HL-60/S4 treated with phorbol 12-myristate 13-acetate at 8.2 ng/mL for 4 days and 3 days (cell line): ENCODE results near the gene SLC45A2.
"Not testable (repeated sequence)": the region's sequence is repeated elsewhere in the genome, so short reads cannot be mapped to it uniquely, and the experiment has no call there.

ENCODE experiments used
- in situ Hi-C: fragments of 300-500 bp; cut with MboI; formaldehyde crosslinking; loops from 2 replicates; pipeline ENCODE4 v1.15.0; 2022; ENCODE audit warnings: low sequenced_read_pairs

SLC45A2 gene

GRCh38 chr5:33984671-33985124 is at the start of gene SLC45A2:
Gene SLC45A2, minus strand, starts transcription at chr5:33984693. Its CDS starts 110 bp downstream, at chr5:33984583.
- in situ Hi-C loops, result no loop called here

GRCh38 chr5:34031966-34032365 is 47.5 kb upstream of the SLC45A2 start:
- in situ Hi-C loops, result no loop called here

- in situ Hi-C loops, result no loop called here
These were observed 46.6 kb upstream of the SLC45A2 start for GRCh38 chr5:34031117-34031516.

- in situ Hi-C loops, result not testable (repeated sequence)
These were observed 46.1 kb upstream of the SLC45A2 start for GRCh38 chr5:34030585-34030984.

GRCh38 chr5:34030048-34030447 is 45.6 kb upstream of the SLC45A2 start:
- in situ Hi-C loops, result no loop called here

GRCh38 chr5:34028349-34028748 is 43.9 kb upstream of the SLC45A2 start:
- in situ Hi-C loops, result no loop called here

GRCh38 chr5:34026089-34026761 is 41.7 kb upstream of the SLC45A2 start:
- in situ Hi-C loops, result no loop called here

GRCh38 chr5:34022121-34022705 is 37.7 kb upstream of the SLC45A2 start:
- in situ Hi-C loops, result no loop called here

GRCh38 chr5:34021334-34021733 is 36.8 kb upstream of the SLC45A2 start:
- in situ Hi-C loops, result no loop called here

GRCh38 chr5:34020726-34021125 is 36.2 kb upstream of the SLC45A2 start:
- in situ Hi-C loops, result no loop called here

- in situ Hi-C loops, result no loop called here
These were observed 32.8 kb upstream of the SLC45A2 start for GRCh38 chr5:34017254-34017653.

- in situ Hi-C loops, result no loop called here
These were observed 32.3 kb upstream of the SLC45A2 start for GRCh38 chr5:34016750-34017149.

- in situ Hi-C loops, result no loop called here
These were observed 31.7 kb upstream of the SLC45A2 start for GRCh38 chr5:34016222-34016621.

GRCh38 chr5:34015120-34015822 is 30.8 kb upstream of the SLC45A2 start:
- in situ Hi-C loops, result no loop called here

- in situ Hi-C loops, result no loop called here
These were observed 30.1 kb upstream of the SLC45A2 start for GRCh38 chr5:34014626-34015025.

GRCh38 chr5:34013547-34013946 is 29.1 kb upstream of the SLC45A2 start:
- in situ Hi-C loops, result no loop called here

GRCh38 chr5:34012791-34013190 is 28.3 kb upstream of the SLC45A2 start:
- in situ Hi-C loops, result no loop called here

- in situ Hi-C loops, result no loop called here
These were observed 27.0 kb upstream of the SLC45A2 start for GRCh38 chr5:34011536-34011935.

- in situ Hi-C loops, result not testable (repeated sequence)
These were observed 25.7 kb upstream of the SLC45A2 start for GRCh38 chr5:34010146-34010545.

GRCh38 chr5:34009610-34010009 is 25.1 kb upstream of the SLC45A2 start:
- in situ Hi-C loops, result no loop called here

GRCh38 chr5:34008802-34009201 is 24.3 kb upstream of the SLC45A2 start:
- in situ Hi-C loops, result no loop called here
